Nephron progenitor cell (in vitro differentiated cells): ENCODE data around the gene CEP57.
A peak's percentile ranks its signal among the peaks of the same experiment; 100 is the strongest.
"Not testable (repeated sequence)": the region's sequence is repeated elsewhere in the genome, so short reads cannot be mapped to it uniquely, and the experiment has no call there.

ENCODE experiments used
- DNase-seq: peaks from one replicate; pipeline ENCODE4 v3.0.0; 2021
- H3K27ac Mint-ChIP-seq: 2 replicates; pipeline ENCODE4 v1.8.0; 2021; ENCODE audit warnings: mild to moderate bottlenecking, moderate library complexity, mixed read lengths
- H3K27me3 Mint-ChIP-seq: 2 replicates; pipeline ENCODE4 v1.8.0; 2021; ENCODE audit warnings: mild to moderate bottlenecking, low read depth, mixed read lengths; ENCODE audit not compliant: poor library complexity
- H3K36me3 Mint-ChIP-seq: 2 replicates; pipeline ENCODE4 v1.8.0; 2021; ENCODE audit warnings: low read depth, mixed read lengths
- H3K4me1 Mint-ChIP-seq: 2 replicates; pipeline ENCODE4 v1.8.0; 2021; ENCODE audit warnings: mixed read lengths
- H3K4me3 Mint-ChIP-seq: 2 replicates; pipeline ENCODE4 v1.8.0; 2021; ENCODE audit warnings: mild to moderate bottlenecking, moderate library complexity, mixed read lengths
- H3K9me3 Mint-ChIP-seq: 2 replicates; pipeline ENCODE4 v1.8.0; 2021; ENCODE audit warnings: mild to moderate bottlenecking, moderate library complexity, mixed read lengths
- CTCF ChIP-seq: fragments of 200-600 bp; sonication (generic); IDR thresholded peaks from 2 replicates; pipeline ENCODE4 v1.5.0; 2021; ENCODE audit warnings: antibody characterized with exemption

Gene CEP57

GRCh38 chr11:95850137-95850536 lies 59.8 kb downstream of the CEP57 start:
- no peak for DNase-seq
- no peak overlapping the region for H3K27ac Mint-ChIP-seq
- H3K36me3 Mint-ChIP-seq = peaks cover 41% of the 10 kb centered on the region
- TF ChIP-seq CTCF = no peak
- H3K4me3 Mint-ChIP-seq = no peak overlapping the region
- H3K4me1 Mint-ChIP-seq = peaks cover 12% of the 10 kb centered on the region
- no peaks in the 10 kb centered on the region for H3K9me3 Mint-ChIP-seq
- H3K27me3 Mint-ChIP-seq = peaks cover 2% of the 10 kb centered on the region

- no peak overlapping the region for H3K27ac Mint-ChIP-seq
- peaks cover 42% of the 10 kb centered on the region for H3K36me3 Mint-ChIP-seq
- no peak overlapping the region for H3K4me3 Mint-ChIP-seq
- no peaks in the 10 kb centered on the region for H3K9me3 Mint-ChIP-seq
- H3K4me1 Mint-ChIP-seq = peaks cover 12% of the 10 kb centered on the region
- DNase-seq = no peak
- peaks cover 2% of the 10 kb centered on the region for H3K27me3 Mint-ChIP-seq
- TF ChIP-seq CTCF = no peak
Measured at GRCh38 chr11:95853138-95853537, 62.8 kb downstream of the CEP57 start.

GRCh38 chr11:95853862-95854261 lies 63.6 kb downstream of the CEP57 start:
- Mint-ChIP-seq H3K36me3 (peaks cover 36% of the 10 kb centered on the region), H3K27me3 (peaks cover 2% of the 10 kb centered on the region), H3K27ac (peak overlapping the region; percentile 79), H3K4me1 (peaks cover 12% of the 10 kb centered on the region), H3K9me3 (no peaks in the 10 kb centered on the region), H3K4me3 (no peak overlapping the region)
- no peak for DNase-seq
- TF ChIP-seq CTCF = no peak

GRCh38 chr11:95854362-95854761 lies 64.1 kb downstream of the CEP57 start:
- peaks cover 12% of the 10 kb centered on the region for H3K4me1 Mint-ChIP-seq
- peaks cover 31% of the 10 kb centered on the region for H3K36me3 Mint-ChIP-seq
- H3K27ac Mint-ChIP-seq = peak overlapping the region; percentile 79
- H3K4me3 Mint-ChIP-seq, H3K9me3 Mint-ChIP-seq, DNase-seq, H3K27me3 Mint-ChIP-seq: not testable (repeated sequence)

- H3K27ac Mint-ChIP-seq = not testable (repeated sequence)
Measured at GRCh38 chr11:95860024-95860423, 69.7 kb downstream of the CEP57 start.

GRCh38 chr11:95863486-95864140 lies 73.3 kb downstream of the CEP57 start:
- Mint-ChIP-seq H3K27me3 (no peaks in the 10 kb centered on the region), H3K27ac (no peak overlapping the region), H3K4me3 (no peak overlapping the region), H3K9me3 (no peaks in the 10 kb centered on the region), H3K4me1 (no peaks in the 10 kb centered on the region), H3K36me3 (peaks cover 27% of the 10 kb centered on the region)
- no peak for TF ChIP-seq CTCF
- DNase-seq = no peak

More at GRCh38 chr11:95860024-95860423, 69.7 kb downstream of the CEP57 start:
- DNase-seq, H3K4me1 Mint-ChIP-seq, H3K9me3 Mint-ChIP-seq, H3K27me3 Mint-ChIP-seq, H3K4me3 Mint-ChIP-seq: not testable (repeated sequence)
- peaks cover 45% of the 10 kb centered on the region for H3K36me3 Mint-ChIP-seq

GRCh38 chr11:95867105-95867504 lies 76.8 kb downstream of the CEP57 start:
- Mint-ChIP-seq H3K27ac (no peak overlapping the region), H3K4me1 (no peaks in the 10 kb centered on the region)

GRCh38 chr11:95870877-95871276 lies 80.6 kb downstream of the CEP57 start:
- not testable (repeated sequence) for DNase-seq, H3K4me1 Mint-ChIP-seq, H3K27ac Mint-ChIP-seq, H3K27me3 Mint-ChIP-seq, H3K4me3 Mint-ChIP-seq
- Mint-ChIP-seq H3K9me3 (peaks cover 24% of the 10 kb centered on the region), H3K36me3 (peaks cover 37% of the 10 kb centered on the region)

More at GRCh38 chr11:95867105-95867504, 76.8 kb downstream of the CEP57 start:
- H3K36me3 Mint-ChIP-seq = peaks cover 19% of the 10 kb centered on the region
- H3K4me3 Mint-ChIP-seq = no peak overlapping the region
- DNase-seq = no peak
- no peaks in the 10 kb centered on the region for H3K27me3 Mint-ChIP-seq
- H3K9me3 Mint-ChIP-seq = no peaks in the 10 kb centered on the region
- no peak for TF ChIP-seq CTCF
